Astrocyte (in vitro differentiated cells and primary cell): ENCODE data around the gene RTTN. TPM values are rescaled to one million over a fixed set of nuclear protein-coding genes. Genes with fewer than 3 reads are reported as not detected.
A peak's percentile ranks its signal among the peaks of the same experiment; 100 is the strongest.

Experiments
- DNase-seq: peaks from one replicate; pipeline ENCODE4 v3.0.0-alpha.2; 2010; ENCODE audit warnings: low read depth
- FAIRE-seq: peaks from 2 replicates; lab custom pipeline; 2011; peaks lifted over from hg19 to GRCh38; lab: Jason Lieb, UNC
- H2AFZ ChIP-seq: 2 replicates; pipeline ENCODE4 v1.6.0; 2012; ENCODE audit warnings: low read depth, low read length, inconsistent platforms
- H3K27ac ChIP-seq: 2 replicates; pipeline ENCODE4 v1.5.1; 2011; ENCODE audit warnings: low read depth, low read length, inconsistent platforms
- H3K27me3 ChIP-seq: 2 replicates; pipeline ENCODE4 v1.6.0; 2011; ENCODE audit warnings: low read length, inconsistent platforms; ENCODE audit not compliant: insufficient read depth
- H3K36me3 ChIP-seq: 2 replicates; pipeline ENCODE4 v1.5.1; 2011; ENCODE audit warnings: low read length, inconsistent platforms; ENCODE audit not compliant: insufficient read depth
- H3K4me1 ChIP-seq: 2 replicates; pipeline ENCODE4 v1.5.1; 2011; ENCODE audit warnings: low read length, inconsistent platforms; ENCODE audit not compliant: insufficient read depth
- H3K4me2 ChIP-seq: 2 replicates; pipeline ENCODE4 v1.6.0; 2012; ENCODE audit warnings: low read length, inconsistent platforms
- H3K4me3 ChIP-seq: 2 replicates; pipeline ENCODE4 v1.5.1; 2011; ENCODE audit warnings: low read depth, mild to moderate bottlenecking, low read length, inconsistent platforms; ENCODE audit not compliant: insufficient read depth
- H3K79me2 ChIP-seq: 2 replicates; pipeline ENCODE4 v1.6.0; 2012; ENCODE audit warnings: mild to moderate bottlenecking, low read length, inconsistent platforms; ENCODE audit not compliant: insufficient read depth
- H3K9ac ChIP-seq: 2 replicates; pipeline ENCODE4 v1.6.0; 2012; ENCODE audit warnings: mild to moderate bottlenecking, low read length, inconsistent platforms
- H3K9me3 ChIP-seq: 2 replicates; pipeline ENCODE4 v1.5.1; 2012; ENCODE audit warnings: low read depth, mild to moderate bottlenecking, low read length, inconsistent platforms; ENCODE audit not compliant: insufficient read depth
- H4K20me1 ChIP-seq: 2 replicates; pipeline ENCODE4 v1.6.0; 2012; ENCODE audit warnings: low read length, inconsistent platforms; ENCODE audit not compliant: insufficient read depth
- H3K27ac Mint-ChIP-seq: one replicate; pipeline ENCODE4 v1.8.0; 2021; ENCODE audit warnings: mild to moderate bottlenecking, mixed read lengths; ENCODE audit not compliant: unreplicated experiment
- H3K27me3 Mint-ChIP-seq: one replicate; pipeline ENCODE4 v1.8.0; 2021; ENCODE audit warnings: low read depth, mixed read lengths; ENCODE audit not compliant: unreplicated experiment
- H3K36me3 Mint-ChIP-seq: one replicate; pipeline ENCODE4 v1.8.0; 2021; ENCODE audit warnings: low read depth, mixed read lengths; ENCODE audit not compliant: unreplicated experiment
- H3K4me1 Mint-ChIP-seq: one replicate; pipeline ENCODE4 v1.8.0; 2021; ENCODE audit warnings: low read depth, mixed read lengths; ENCODE audit not compliant: unreplicated experiment
- H3K4me3 Mint-ChIP-seq: one replicate; pipeline ENCODE4 v1.8.0; 2021; ENCODE audit warnings: mild to moderate bottlenecking, moderate library complexity, mixed read lengths; ENCODE audit not compliant: unreplicated experiment
- H3K9me3 Mint-ChIP-seq: one replicate; pipeline ENCODE4 v1.8.0; 2021; ENCODE audit warnings: mild to moderate bottlenecking, mixed read lengths; ENCODE audit not compliant: unreplicated experiment
- EZH2 ChIP-seq: IDR thresholded peaks from 2 replicates; pipeline ENCODE4 v1.6.1; 2012; ENCODE audit warnings: mild to moderate bottlenecking, low read length, inconsistent platforms; ENCODE audit not compliant: insufficient read depth
- total RNA-seq: library from RNA; stranded (reverse); gene quantifications from 2 replicates; pipeline ENCODE4 v1.2.1, GENCODE V29; 2021
- TF ChIP-seq, protein P1 (sequence below): IDR thresholded peaks from 2 replicates; pipeline ENCODE4 v1.5.1; 2011; ENCODE audit warnings: low read depth, mild to moderate bottlenecking, inconsistent platforms, low read length, moderate library complexity; ENCODE audit not compliant: insufficient read depth

Gene RTTN
- total RNA-seq, 1 donor from 2014 or later = 6.3 TPM

DNA sequence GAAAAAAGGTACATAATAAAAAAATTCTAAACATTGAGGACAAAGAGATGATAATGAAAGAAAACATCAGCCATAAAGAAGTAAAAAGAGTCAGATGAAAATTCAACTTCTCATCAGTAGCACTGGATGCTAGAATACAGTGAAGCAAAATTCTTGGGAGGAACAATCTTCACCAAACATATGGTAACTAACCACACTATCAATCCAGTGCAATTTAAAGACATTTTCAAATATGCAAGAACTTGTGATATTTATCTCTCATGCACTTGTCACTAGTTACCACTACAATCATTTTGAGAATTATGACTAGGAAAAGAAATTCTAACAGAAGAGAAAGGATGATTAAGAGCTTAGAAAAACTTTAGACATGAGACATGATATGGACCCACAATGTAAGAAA, 127.4 kb downstream of the RTTN start:
- no peak overlapping the region for H3K4me2 ChIP-seq
- H3K27me3 ChIP-seq = no peaks in the 10 kb centered on the region
- no peak overlapping the region for H2AFZ ChIP-seq
- H3K9ac ChIP-seq = no peak overlapping the region
- no peaks in the 10 kb centered on the region for H3K4me1 Mint-ChIP-seq
- FAIRE-seq (no peak), DNase-seq (no peak)
- H3K9me3 ChIP-seq = no peaks in the 10 kb centered on the region
- no peaks in the 10 kb centered on the region for H3K27me3 Mint-ChIP-seq
- no peaks in the 10 kb centered on the region for H4K20me1 ChIP-seq
- no peaks in the 10 kb centered on the region for H3K36me3 ChIP-seq
- H3K4me3 ChIP-seq = no peak overlapping the region
- H3K4me1 ChIP-seq = no peaks in the 10 kb centered on the region
- H3K9me3 Mint-ChIP-seq = no peaks in the 10 kb centered on the region
- no peak overlapping the region for H3K27ac Mint-ChIP-seq
- H3K36me3 Mint-ChIP-seq = no peaks in the 10 kb centered on the region
- TF ChIP-seq, protein P1, sequence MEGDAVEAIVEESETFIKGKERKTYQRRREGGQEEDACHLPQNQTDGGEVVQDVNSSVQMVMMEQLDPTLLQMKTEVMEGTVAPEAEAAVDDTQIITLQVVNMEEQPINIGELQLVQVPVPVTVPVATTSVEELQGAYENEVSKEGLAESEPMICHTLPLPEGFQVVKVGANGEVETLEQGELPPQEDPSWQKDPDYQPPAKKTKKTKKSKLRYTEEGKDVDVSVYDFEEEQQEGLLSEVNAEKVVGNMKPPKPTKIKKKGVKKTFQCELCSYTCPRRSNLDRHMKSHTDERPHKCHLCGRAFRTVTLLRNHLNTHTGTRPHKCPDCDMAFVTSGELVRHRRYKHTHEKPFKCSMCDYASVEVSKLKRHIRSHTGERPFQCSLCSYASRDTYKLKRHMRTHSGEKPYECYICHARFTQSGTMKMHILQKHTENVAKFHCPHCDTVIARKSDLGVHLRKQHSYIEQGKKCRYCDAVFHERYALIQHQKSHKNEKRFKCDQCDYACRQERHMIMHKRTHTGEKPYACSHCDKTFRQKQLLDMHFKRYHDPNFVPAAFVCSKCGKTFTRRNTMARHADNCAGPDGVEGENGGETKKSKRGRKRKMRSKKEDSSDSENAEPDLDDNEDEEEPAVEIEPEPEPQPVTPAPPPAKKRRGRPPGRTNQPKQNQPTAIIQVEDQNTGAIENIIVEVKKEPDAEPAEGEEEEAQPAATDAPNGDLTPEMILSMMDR = no peak
- no peak for TF ChIP-seq EZH2
- no peak overlapping the region for H3K4me3 Mint-ChIP-seq
- no peaks in the 10 kb centered on the region for H3K79me2 ChIP-seq
- H3K27ac ChIP-seq = no peak overlapping the region

DNA sequence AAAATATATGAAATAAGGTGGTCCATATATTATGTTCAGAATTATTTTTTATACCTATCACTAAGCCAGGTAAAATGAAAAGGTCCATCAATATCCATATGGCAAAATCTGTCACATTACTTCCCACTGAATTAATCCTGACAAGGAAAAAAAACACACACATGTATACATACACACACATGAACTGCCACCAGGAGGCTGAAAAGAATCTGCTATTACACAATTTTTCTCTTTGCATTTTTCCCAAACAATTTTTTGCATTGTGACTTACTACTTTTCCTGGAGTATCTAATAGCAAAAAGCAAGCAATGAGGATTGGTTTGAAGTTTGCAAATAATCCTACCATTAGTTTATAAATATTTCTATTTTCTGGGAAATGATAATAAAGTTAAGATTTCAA, 129.6 kb downstream of the RTTN start:
- Histone ChIP-seq H4K20me1 (no peaks in the 10 kb centered on the region), H3K36me3 (no peaks in the 10 kb centered on the region), H3K27ac (no peak overlapping the region), H3K27me3 (no peaks in the 10 kb centered on the region), H3K4me1 (no peaks in the 10 kb centered on the region), H3K9ac (no peak overlapping the region), H2AFZ (no peak overlapping the region), H3K4me2 (no peak overlapping the region), H3K9me3 (no peaks in the 10 kb centered on the region), H3K4me3 (no peak overlapping the region), H3K79me2 (no peaks in the 10 kb centered on the region)
- TF ChIP-seq, protein P1 = no peak
- TF ChIP-seq EZH2 = no peak
- Mint-ChIP-seq H3K4me1 (no peaks in the 10 kb centered on the region), H3K9me3 (no peaks in the 10 kb centered on the region), H3K27me3 (no peaks in the 10 kb centered on the region), H3K4me3 (no peak overlapping the region), H3K36me3 (no peaks in the 10 kb centered on the region), H3K27ac (no peak overlapping the region)
- DNase-seq (no peak), FAIRE-seq (no peak)

DNA sequence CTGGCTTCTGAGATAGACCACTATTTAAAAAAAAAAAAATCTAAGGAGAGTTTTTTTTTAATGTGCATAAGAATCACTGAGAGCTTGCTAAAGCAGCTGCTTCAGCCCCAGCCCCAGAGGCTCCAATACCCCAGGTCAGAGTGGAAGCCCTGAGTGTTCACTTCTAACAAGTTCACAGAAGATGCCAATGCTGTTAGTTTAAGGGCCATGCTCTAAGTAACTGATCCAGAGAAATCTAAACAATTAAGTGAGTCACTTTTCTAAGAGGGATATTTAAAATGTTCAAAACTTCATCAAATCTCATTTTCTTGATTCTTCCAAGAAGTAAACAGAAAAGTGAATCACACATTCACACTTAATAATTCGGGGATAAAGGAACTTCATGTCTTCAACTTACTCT, 131.4 kb downstream of the RTTN start:
- Histone ChIP-seq H3K4me1 (no peaks in the 10 kb centered on the region), H2AFZ (no peak overlapping the region), H3K9ac (no peak overlapping the region), H3K79me2 (no peaks in the 10 kb centered on the region), H4K20me1 (no peaks in the 10 kb centered on the region), H3K9me3 (no peaks in the 10 kb centered on the region), H3K36me3 (no peaks in the 10 kb centered on the region), H3K4me3 (no peak overlapping the region), H3K27me3 (no peaks in the 10 kb centered on the region), H3K27ac (no peak overlapping the region), H3K4me2 (no peak overlapping the region)
- no peaks in the 10 kb centered on the region for H3K4me1 Mint-ChIP-seq
- no peaks in the 10 kb centered on the region for H3K36me3 Mint-ChIP-seq
- H3K27me3 Mint-ChIP-seq = no peaks in the 10 kb centered on the region
- H3K9me3 Mint-ChIP-seq = no peaks in the 10 kb centered on the region
- DNase-seq = peak; percentile 7
- no peak overlapping the region for H3K4me3 Mint-ChIP-seq
- no peak for FAIRE-seq
- H3K27ac Mint-ChIP-seq = no peak overlapping the region
- TF ChIP-seq, protein P1 = no peak
- no peak for TF ChIP-seq EZH2
